Transverse colon (tissue), 4 donors: ENCODE measurements around the gene TLL2. TPM values are rescaled to one million over a fixed set of nuclear protein-coding genes. Genes with fewer than 3 reads are reported as not detected.
"Not testable (repeated sequence)": the region's sequence is repeated elsewhere in the genome, so short reads cannot be mapped to it uniquely, and the experiment has no call there.

Experiments
- DNase-seq: peaks from one replicate; pipeline ENCODE4 v3.0.0-alpha.2; 2019
- H3K27ac ChIP-seq, 4 donors: fragments of 200-600 bp; sonication (generic); 2 replicates each; pipeline ENCODE4 v1.5.1; 2016 to 2018; ENCODE audit warnings: inconsistent platforms in 4 of 4
- H3K27me3 ChIP-seq: fragments of 200-600 bp; sonication (generic); 2 replicates; pipeline ENCODE4 v1.5.1; 2017; ENCODE audit warnings: inconsistent platforms
- H3K36me3 ChIP-seq, 4 donors: fragments of 200-600 bp; sonication (generic); 2 replicates each; pipeline ENCODE4 v1.5.1; 2017 to 2019; ENCODE audit warnings: inconsistent platforms in 4 of 4
- H3K4me1 ChIP-seq, 4 donors: fragments of 200-600 bp; sonication (generic); 2 replicates each; pipeline ENCODE4 v1.5.1; 2017 to 2020; ENCODE audit warnings: inconsistent platforms in 4 of 4
- H3K4me3 ChIP-seq, 4 donors: fragments of 200-600 bp; sonication (generic); 1 replicate in 1 of 4; 2 replicates in 3 of 4; pipeline versions ENCODE4 v1.5.1 to v1.6.1; 2017 to 2019; ENCODE audit warnings: inconsistent platforms in 4 of 4
- H3K9me3 ChIP-seq, 2 donors: fragments of 200-600 bp; sonication (generic); 2 replicates each; pipeline ENCODE4 v1.5.1; 2017 to 2019; ENCODE audit warnings: inconsistent platforms in 2 of 2
- CTCF ChIP-seq, 5 experiments: fragments of 200-600 bp in 3 of 5; fragments of 450-650 bp in 2 of 5; sonication (generic) in 3 of 5; IDR thresholded peaks; 1 replicate in 2 of 5; 2 replicates in 3 of 5; pipeline ENCODE4 v1.5.1; 2016 to 2017; ENCODE audit warnings: antibody characterized with exemption in 5 of 5, inconsistent platforms in 3 of 5, mild to moderate bottlenecking in 2 of 5, moderate library complexity in 1 of 5
- EP300 ChIP-seq: sonication (generic); formaldehyde crosslinking; IDR thresholded peaks from one replicate; pipeline ENCODE4 v1.6.1; 2017; ENCODE audit warnings: antibody characterized with exemption, low read depth
- POLR2A ChIP-seq: fragments of 450-650 bp; IDR thresholded peaks from one replicate; pipeline ENCODE4 v1.6.1; 2016; ENCODE audit warnings: antibody characterized with exemption, mild to moderate bottlenecking, moderate library complexity
- POLR2AphosphoS5 ChIP-seq, 3 donors: sonication (generic); formaldehyde crosslinking; IDR thresholded peaks; one replicate each; pipeline ENCODE4 v1.6.1; 2016; ENCODE audit warnings: antibody characterized with exemption in 3 of 3
- WGBS, 2 donors: methylation state at CpG; one replicate each; pipeline ENCODE4 v1.1.5; 2018; ENCODE audit warnings: low coverage in 1 of 2; 5-methylcytosine and 5-hydroxymethylcytosine counted together
- in situ Hi-C, 4 donors: fragments of 200-750 bp; cut with MboI; loops; one replicate each; pipeline versions ENCODE4 v1.15.0 to v1.15.1; 2017; ENCODE audit warnings: low sequenced_read_pairs in 3 of 4, low pct_ligation_motif_present in 1 of 4, low pct_unique_long_range_greater_than_20kb in 1 of 4
- intact Hi-C: fragments of 100-400 bp; cut with DNase I; formaldehyde crosslinking; loops from one replicate; pipeline ENCODE4 v1.15.1; 2023; ENCODE audit warnings: low total_unique reads
- total RNA-seq, 4 donors: library from RNA; depleted of rRNA; stranded (reverse); fragments of >200 nt; gene quantifications; one replicate each; pipeline ENCODE4 v1.1.0, GENCODE V29; 2016

The TLL2 gene
- total RNA-seq, 4 donors from 2014 or later, result 0.32 to 0.96 TPM; not detected in 2

GRCh38 chr10:96555330-96555729, 41.6 kb upstream of the TLL2 start:
- H3K9me3 ChIP-seq, result no peaks in the 10 kb centered on the region
- no peak overlapping the region for H3K4me3 ChIP-seq
- in situ Hi-C loops, result no loop called here
- no peaks in the 10 kb centered on the region for H3K27me3 ChIP-seq
- peaks cover 0 to 57% (median 14%) of the 10 kb centered on the region in 4 donors for H3K36me3 ChIP-seq
- H3K27ac ChIP-seq, result no peak overlapping the region
- H3K4me1 ChIP-seq, result no peaks in the 10 kb centered on the region
- intact Hi-C loops, result no loop called here
- WGBS, 2 donors, result 93 to 95% methylated on average over 3 of the region's 3 CpGs
- TF ChIP-seq POLR2A (no peak), EP300 (no peak), POLR2AphosphoS5 (IDR thresholded peaks at IDR 0.05) (no peak), CTCF (IDR thresholded peaks at IDR 0.05) (no peak)
- DNase-seq, result no peak

GRCh38 chr10:96548589-96548988, 34.9 kb upstream of the TLL2 start:
- peaks cover 0 to 67% (median 18%) of the 10 kb centered on the region in 4 donors for H3K36me3 ChIP-seq
- H3K27ac ChIP-seq, result no peak overlapping the region
- H3K4me1 ChIP-seq, result no peaks in the 10 kb centered on the region
- TF ChIP-seq POLR2AphosphoS5 (IDR thresholded peaks at IDR 0.05) (no peak), POLR2A (no peak), CTCF (IDR thresholded peaks at IDR 0.05) (no peak), EP300 (no peak)
- H3K4me3 ChIP-seq, result no peak overlapping the region
- WGBS, 2 donors, result 77 to 86% methylated on average over 5 of the region's 5 CpGs
- in situ Hi-C loops (no loop called here), intact Hi-C loops (no loop called here)
- no peak for DNase-seq
- no peaks in the 10 kb centered on the region for H3K9me3 ChIP-seq
- no peaks in the 10 kb centered on the region for H3K27me3 ChIP-seq

- 91 to 98% methylated on average over 9 to 10 of the region's 10 CpGs for WGBS, 2 donors
- H3K4me1 ChIP-seq, H3K9me3 ChIP-seq, H3K4me3 ChIP-seq, DNase-seq, H3K27me3 ChIP-seq, H3K27ac ChIP-seq, intact Hi-C loops, in situ Hi-C loops: not testable (repeated sequence)
- H3K36me3 ChIP-seq, result peaks cover 0 to 62% (median 20%) of the 10 kb centered on the region in 4 donors
These were observed 31.8 kb upstream of the TLL2 start for GRCh38 chr10:96545558-96545957.

GRCh38 chr10:96541921-96542320, 28.2 kb upstream of the TLL2 start:
- DNase-seq, result no peak
- WGBS, 2 donors, result 79 to 95% methylated on average over 2 of the region's 2 CpGs
- Histone ChIP-seq H3K27ac (no peak overlapping the region), H3K4me3 (no peak overlapping the region), H3K9me3 (no peaks in the 10 kb centered on the region), H3K27me3 (no peaks in the 10 kb centered on the region), H3K4me1 (no peaks in the 10 kb centered on the region), H3K36me3 (peaks cover 0 to 47% (median 16%) of the 10 kb centered on the region in 4 donors)
- in situ Hi-C loops, result no loop called here
- intact Hi-C loops, result no loop called here
- TF ChIP-seq CTCF (IDR thresholded peaks at IDR 0.05) (no peak), POLR2A (no peak), POLR2AphosphoS5 (IDR thresholded peaks at IDR 0.05) (no peak), EP300 (no peak)

- Histone ChIP-seq H3K4me3 (no peak overlapping the region), H3K27ac (no peak overlapping the region), H3K4me1 (no peaks in the 10 kb centered on the region), H3K36me3 (peaks cover 0 to 41% (median 14%) of the 10 kb centered on the region in 4 donors), H3K9me3 (no peaks in the 10 kb centered on the region), H3K27me3 (no peaks in the 10 kb centered on the region)
- DNase-seq, result no peak
- no peak for TF ChIP-seq POLR2A
- no peak for TF ChIP-seq EP300
- TF ChIP-seq CTCF (IDR thresholded peaks at IDR 0.05), result no peak
- TF ChIP-seq POLR2AphosphoS5 (IDR thresholded peaks at IDR 0.05), result no peak
- 55 to 72% methylated on average over 3 of the region's 3 CpGs for WGBS, 2 donors
- intact Hi-C loops, result no loop called here
- in situ Hi-C loops, result no loop called here
These were observed 26.5 kb upstream of the TLL2 start for GRCh38 chr10:96540240-96540639.
